Neural cell (in vitro differentiated cells): ENCODE data around the gene APBA3. TPM values are rescaled to one million over a fixed set of nuclear protein-coding genes. Genes with fewer than 3 reads are reported as not detected.

Experiments
- polyA plus RNA-seq: library from polyadenylated mRNA; depleted of rRNA; stranded (reverse); fragments of >200 nt; gene quantifications from 2 replicates; pipeline ENCODE4 v1.2.3, GENCODE V29; 2014
- small RNA-seq, 3 experiments: library from RNA; depleted of rRNA; stranded (forward); fragments of <200 nt; gene quantifications; one replicate each; pipeline ENCODE3, GENCODE V24; 2012

Gene APBA3
- polyA plus RNA-seq, 1 donor from 2014 or later: 37.1 TPM

Small RNAs within 50 kb of the gene (small RNA-seq; reads per million reads assigned to genes)
- gene AC005777.1: 0 reads per million in 3 experiments

Other genes starting within 250 kb of the APBA3 start
- gene TEKTIP1, start 222.5 kb downstream of the APBA3 start, polyA plus RNA-seq: 1.2 TPM in 1 of 2 replicates, not detected in the other
- gene MFSD12, start 204.1 kb downstream of the APBA3 start, polyA plus RNA-seq: 38.5 and 41.4 TPM in 2 replicates
- gene HMG20B, start 188.7 kb downstream of the APBA3 start, polyA plus RNA-seq: 17.3 and 22.6 TPM in 2 replicates
- not detected in 2 replicates for gene GIPC3, start 176.2 kb downstream of the APBA3 start, polyA plus RNA-seq
- not detected in 2 replicates for gene TBXA2R, start 154.8 kb downstream of the APBA3 start, polyA plus RNA-seq
- 21.4 and 26.6 TPM in 2 replicates for gene CACTIN, start 134.9 kb downstream of the APBA3 start, polyA plus RNA-seq
- 7.0 and 7.1 TPM in 2 replicates for gene PIP5K1C, start 61.2 kb downstream of the APBA3 start, polyA plus RNA-seq
- 0.15 TPM in 1 of 2 replicates, not detected in the other for gene TJP3, start 53.3 kb downstream of the APBA3 start, polyA plus RNA-seq
- gene MRPL54, start 990 bp upstream of the APBA3 start, polyA plus RNA-seq: 74.7 and 83.8 TPM in 2 replicates
- not detected in 2 replicates for gene RAX2, start 10.5 kb upstream of the APBA3 start, polyA plus RNA-seq
- gene MATK, start 24.7 kb upstream of the APBA3 start, polyA plus RNA-seq: 2.6 and 4.1 TPM in 2 replicates
- 9.0 and 16.9 TPM in 2 replicates for gene ZFR2, start 107.3 kb upstream of the APBA3 start, polyA plus RNA-seq
- gene ATCAY, start 119.0 kb upstream of the APBA3 start, polyA plus RNA-seq: 73.8 and 85.0 TPM in 2 replicates
- not detected in 2 replicates for gene NMRK2, start 171.4 kb upstream of the APBA3 start, polyA plus RNA-seq
- 100 and 118 TPM in 2 replicates for gene DAPK3, start 209.4 kb upstream of the APBA3 start, polyA plus RNA-seq
- gene EEF2, start 223.8 kb upstream of the APBA3 start, polyA plus RNA-seq: 716 and 865 TPM in 2 replicates
- gene PIAS4, start 246.0 kb upstream of the APBA3 start, polyA plus RNA-seq: 22.3 and 27.0 TPM in 2 replicates